NOMO-1 treated with dmso at 0.1 percent for 144 hours (cell line): ENCODE data around the gene LRCOL1.

Source experiments
- DNase-seq: peaks from one replicate; lab custom pipeline; 2025; ENCODE audit not compliant: unreplicated experiment; lab: John Stamatoyannopoulos, UW

LRCOL1 gene

DNA sequence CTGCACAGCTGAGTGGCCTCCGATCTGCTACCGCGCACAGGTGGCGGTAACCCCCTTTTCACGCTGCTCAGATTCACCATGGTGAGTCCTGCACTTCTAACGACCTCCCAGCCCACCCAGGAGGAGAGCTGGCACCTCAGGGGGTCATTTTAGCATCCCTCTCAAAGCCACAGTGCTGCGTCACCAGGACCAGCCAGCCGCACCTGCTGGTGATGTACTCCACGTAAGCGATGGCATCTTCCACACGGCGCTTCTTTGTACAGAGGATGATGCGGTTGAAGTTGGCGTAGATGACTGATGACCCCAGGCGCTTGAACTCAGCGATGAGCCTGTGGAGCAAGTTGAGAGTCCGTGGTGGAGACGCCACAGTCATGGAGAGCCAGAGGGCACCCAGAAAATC is 27.4 kb upstream of the LRCOL1 start:
- DNase-seq = no peak

DNA sequence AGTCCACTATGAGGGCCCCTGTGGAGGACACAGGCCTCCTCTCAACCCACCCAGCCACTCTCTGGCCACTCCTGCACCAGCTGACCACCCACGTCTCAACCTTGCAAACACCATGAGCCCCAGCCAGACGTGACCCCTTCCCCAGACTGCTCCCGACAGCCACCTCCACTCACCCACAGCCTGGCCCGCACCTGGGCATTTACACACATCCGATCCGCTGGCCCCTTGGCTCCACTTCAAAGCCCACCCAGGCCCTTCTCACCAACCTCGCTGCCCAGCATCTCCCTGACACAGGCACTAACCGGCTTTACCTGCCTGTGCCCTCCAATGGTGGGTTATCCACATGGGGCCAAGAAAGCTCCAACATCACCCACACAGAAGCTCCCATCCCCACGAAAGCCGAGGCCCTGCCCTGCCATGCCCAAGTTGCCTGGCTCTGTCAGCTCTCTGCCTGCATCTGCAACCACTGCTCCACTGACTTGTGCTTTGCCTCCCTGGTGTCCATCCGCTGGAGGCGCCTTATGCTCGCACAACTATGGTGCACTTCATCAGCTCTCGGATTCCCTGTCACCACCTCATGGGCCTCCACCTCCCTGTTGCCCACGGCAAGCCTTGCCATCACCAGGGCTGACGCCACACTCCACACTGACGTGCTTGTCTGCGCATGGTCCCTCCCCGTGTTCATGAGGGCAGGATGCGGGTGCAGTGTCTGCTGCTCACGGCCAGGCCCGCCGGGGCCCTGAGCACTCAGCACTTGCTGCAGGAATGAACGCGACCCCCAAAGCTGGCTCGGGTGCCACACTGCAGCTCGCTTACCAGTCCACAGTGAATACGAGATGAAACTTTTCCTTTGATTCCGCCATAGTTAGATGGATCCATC is 24.9 kb upstream of the LRCOL1 start:
- no peak for DNase-seq

DNA sequence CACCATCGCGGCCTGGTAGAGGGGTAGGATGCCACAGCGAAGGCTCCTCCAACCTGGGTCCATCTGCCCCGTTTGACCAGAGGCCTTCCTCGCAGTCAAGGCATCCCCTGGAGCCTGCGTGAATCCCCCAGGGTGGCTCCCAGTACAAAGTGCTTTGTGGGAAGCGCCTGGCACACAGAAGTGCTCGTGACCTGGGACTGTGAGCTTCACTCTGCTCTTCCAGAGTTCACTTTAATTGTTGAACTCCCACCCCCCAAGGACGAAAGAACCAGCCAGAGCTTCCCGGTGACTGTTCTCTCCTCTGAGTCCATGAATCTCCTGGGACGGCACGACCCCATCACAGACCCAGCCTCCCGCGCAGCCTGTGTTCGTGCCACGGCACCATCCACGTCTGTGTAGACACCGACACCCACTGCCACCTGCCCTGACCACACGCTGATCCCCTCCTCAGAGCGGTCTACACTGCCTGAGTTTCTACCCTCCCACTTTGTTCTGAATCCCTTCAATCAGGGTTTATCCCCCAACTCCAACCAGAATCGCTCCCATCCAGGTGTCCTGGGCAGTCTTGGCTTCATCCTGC is 24.1 kb upstream of the LRCOL1 start:
- no peak for DNase-seq

DNA sequence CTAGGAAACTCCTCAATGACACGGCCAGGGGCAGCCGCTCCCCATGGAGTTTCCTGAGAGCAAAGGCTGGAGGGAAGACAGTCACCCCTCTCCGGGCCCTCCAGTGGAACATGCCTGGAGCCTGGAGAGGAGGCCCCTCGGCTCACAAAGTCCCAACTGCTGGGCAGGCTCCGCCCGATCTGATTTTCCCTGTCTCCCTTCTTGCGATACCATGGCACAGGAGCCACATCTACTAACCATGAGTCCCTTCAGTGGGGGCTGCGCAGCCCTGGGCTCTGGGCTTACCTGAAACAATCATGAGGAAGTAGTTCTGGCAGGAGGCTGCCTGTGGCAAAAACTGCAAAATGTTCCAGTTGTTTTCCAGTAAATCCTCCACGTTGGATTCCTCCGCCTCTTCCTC is 23.5 kb upstream of the LRCOL1 start:
- DNase-seq = no peak

DNA sequence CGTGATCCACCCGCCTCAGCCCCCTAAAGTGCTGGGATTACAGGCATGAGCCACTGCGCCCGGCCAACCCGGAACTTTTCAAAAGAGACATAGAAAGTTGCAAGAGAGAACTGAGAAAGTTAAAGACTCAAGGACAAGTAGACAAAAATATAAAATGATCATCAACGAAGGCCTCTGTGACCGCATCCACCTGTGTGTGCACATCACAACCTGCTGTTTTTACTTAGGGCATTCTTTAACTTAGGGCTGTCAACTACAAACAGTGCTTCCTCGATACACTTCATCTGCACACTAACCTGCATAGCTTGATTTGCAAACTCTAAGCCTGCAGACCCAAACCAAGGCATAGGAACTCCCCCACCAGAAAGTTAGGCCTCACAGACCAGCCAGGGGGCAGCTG is 23.0 kb upstream of the LRCOL1 start:
- DNase-seq = no peak

DNA sequence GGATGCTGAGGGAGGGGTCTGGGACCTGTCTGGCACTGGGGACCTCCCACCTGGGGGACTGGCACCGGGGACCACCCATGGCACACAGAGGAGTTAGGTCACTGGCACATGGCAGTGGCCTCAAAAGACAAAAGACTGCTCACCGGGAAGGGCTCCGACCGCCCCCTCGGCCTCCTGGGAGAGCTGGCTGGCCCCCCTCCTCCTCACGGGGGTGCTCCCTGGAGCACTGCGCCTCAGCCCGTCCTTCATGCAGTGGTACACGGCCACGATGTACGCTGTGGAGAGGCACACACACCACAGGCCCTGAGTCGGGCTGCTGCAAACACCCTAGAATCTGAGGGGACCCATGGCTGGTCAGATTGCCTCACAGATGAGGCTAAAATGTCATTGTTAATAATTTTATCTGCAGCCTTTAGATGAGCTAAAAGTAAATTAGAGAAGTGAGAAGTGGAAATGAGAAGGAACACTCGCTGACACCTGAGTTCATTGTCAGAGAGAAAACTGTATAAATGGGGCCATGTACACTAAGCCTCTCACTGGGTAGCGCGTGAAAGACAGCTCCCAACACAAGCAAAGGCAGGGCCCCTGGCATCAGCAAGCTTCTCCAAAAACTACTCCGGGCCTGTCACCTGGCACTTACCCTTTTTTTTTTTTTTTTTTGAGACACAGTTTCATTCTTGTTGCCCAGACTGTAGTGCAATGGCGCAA is 22.3 kb upstream of the LRCOL1 start:
- DNase-seq = no peak

DNA sequence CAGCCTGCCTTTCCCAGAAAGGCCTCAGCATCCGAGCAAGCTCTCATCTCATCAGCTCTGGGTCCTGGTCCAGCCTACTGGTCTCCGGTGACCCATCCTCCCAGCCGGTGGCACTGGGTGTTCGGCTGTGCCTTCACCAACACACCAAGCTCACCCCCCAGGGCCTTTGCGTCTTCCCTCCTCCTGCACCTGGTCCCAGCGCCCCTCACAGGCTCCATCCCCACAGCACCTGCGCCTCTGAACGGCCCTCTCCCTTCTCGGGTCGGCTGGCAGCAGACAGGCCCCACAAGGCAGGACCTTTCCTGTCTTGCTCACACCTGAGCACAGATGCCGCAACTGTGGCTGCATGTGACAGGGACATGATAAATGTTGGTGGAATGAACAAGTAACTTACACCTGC is 21.3 kb upstream of the LRCOL1 start:
- no peak for DNase-seq

DNA sequence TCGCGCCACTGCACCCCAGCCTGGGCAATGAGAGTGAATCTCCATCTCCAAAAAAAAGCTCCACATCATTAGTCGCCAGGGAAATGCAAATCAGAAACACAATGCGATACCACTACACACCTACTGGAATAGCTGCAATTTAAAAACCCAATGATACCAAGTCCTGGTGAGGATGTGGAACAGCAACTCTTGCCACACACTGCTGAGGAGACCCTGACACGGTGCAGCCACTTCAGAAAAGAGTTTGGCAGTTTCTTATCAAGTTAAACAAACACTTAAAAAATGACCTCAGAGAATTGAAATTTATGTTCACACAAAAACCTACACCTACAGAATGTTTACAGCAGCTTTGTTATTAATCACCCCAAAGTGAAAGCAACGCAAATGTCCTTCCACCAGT is 20.3 kb upstream of the LRCOL1 start:
- DNase-seq = no peak

DNA sequence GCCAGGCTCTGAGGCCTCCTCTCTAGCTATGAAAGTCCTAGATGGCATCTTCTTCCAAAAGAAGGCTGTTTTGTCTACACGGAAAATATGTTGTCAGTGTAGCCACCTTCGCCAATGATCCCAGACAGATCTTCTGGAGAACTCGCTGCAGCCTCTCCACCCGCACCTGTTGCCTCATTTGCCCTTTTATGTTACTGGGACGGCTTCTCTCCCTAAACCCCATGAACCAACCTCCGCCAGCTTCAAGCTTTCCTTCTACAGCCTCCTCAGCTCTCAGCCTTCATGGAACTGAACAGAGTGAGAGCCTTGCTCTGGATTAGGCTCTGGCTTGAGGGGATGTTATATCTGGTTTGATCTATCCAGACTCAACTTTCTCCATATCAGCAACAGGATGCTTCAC is 18.9 kb upstream of the LRCOL1 start:
- no peak for DNase-seq

DNA sequence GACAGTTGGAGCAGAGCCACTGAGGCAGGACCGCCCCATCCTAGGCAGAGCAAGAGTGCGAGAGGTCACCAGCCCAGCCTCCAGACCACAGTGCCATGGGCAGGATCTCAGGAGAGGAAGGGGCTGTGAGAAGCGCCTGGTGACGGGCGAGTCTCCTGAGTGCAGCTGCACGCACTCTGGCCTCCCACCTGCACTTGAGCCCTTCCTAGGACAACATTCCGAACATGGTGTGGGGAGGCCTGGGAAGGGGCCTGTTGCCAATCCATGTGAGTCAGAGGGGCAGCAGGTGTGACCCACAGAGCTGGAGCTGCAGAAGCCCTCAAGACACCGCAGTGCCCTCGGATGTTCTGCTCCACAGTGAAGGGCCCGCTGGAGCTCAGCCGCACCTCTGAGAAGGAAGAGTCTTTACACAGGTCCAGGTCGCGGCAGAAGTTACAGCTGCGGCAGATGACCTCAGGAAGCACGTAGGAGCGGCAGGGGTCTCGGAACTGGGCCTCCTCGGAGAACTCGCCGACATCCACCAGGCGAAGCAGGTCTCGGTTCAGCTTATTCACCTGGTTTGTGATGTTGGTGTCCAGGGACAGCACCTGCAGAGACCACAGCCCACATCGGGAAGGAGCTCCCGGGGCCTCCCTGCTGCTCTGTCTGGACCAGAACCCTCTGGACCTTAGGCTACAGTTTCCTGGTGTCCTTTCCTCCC is 15.5 kb upstream of the LRCOL1 start:
- no peak for DNase-seq

DNA sequence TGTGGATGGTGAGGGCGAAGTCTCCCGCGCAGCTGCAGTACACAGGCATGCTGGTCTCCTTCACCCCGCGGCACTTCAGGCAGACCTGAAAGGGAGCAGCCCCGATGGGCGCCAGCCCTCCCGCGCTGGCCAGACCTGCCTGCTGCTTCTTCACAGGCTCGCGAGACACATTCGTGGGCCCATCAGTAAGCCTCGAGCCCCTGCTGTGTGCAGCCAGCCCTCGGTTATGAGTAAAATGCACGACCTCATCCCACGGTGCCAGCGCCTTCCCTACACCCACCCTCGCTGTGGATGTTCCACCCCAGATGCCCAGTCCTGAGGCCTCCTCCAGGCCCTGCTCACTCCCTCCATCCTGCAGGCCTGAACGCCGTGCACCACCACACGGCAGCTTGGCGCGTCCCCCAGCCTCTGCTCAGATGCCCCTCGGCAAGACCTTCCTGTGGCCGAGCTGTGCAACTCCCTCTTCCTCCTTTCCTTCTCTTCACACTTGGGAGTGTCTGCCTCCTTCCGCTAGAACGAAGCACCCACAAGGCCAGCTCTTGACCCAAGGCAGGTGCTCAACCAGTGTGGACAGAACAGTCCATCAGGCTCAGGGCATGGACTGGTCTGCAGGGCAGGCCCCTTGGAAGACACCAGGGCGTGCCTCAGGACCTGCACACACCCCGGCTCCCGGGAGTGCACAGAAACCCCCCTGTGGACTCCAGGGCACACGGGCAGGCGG is 14.7 kb upstream of the LRCOL1 start:
- no peak for DNase-seq

DNA sequence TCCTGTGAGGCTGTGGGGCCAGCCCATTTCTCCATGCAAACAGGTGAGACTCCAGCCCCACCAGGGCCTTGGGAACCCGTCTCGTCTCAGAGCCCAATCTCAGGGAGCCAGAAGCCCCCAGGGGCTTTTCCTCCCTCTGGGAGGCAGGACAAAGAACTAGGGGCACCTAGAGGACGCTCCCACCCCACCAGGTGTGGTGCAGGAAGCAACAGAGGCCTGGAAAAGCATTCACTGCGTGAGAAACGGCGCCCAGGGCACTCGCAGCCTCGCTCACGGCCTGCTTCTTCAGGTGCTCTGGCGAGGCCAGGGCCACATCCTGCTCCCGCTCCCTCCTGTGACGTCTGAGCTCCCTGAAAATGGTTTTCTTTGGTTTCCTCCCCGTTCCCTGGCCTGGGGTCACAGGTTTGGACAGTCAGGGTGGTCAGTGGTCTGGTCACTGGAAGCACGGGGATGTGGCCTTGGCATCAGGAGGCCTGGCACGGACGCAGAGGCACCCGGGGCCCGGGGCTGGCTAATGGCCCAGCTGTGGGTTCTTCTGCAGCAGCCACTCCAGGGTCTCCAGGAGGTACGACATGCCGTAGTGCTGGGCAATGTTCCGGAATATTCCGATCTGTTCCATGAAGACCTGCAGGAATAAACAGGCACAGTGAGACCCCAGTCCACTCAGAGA is 13.9 kb upstream of the LRCOL1 start:
- no peak for DNase-seq

DNA sequence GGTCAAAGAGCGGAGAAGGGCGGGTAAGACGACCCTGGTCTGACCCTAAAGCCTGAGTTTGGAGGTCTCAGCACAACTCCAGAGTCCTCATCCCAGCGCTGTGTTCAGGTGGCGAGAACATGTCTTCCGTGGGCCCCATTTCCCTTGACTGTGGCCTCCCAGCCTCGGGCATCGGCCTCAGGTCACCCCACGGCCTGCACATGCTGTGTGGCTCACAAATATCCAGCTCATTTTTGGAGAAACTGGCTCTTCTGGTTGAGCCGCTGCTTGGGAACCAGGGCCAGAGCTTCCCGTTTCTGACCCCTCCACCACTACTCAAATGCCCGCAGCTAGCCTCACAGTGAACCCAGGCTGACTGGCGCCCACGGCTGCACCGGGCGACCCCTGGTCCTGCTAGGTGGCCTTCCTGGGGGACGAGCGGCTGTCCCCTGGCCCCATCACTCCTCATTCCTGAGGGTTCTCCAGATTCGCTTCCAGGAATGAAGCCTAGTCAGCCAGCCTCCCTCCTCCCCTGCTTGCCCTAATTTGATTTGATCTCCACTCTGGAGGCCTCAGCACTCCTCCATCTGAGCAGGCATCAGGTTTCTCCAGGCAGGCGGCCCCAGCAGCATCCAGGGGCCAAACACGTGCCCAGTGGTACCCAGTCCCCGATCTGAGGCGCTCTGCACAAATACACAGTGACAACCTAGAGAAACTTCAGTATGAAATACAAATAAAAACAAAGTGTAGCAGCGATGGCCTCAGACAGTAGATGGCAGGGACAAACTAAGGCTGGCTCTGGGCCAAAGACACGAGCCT is 12.9 kb upstream of the LRCOL1 start:
- no peak for DNase-seq

DNA sequence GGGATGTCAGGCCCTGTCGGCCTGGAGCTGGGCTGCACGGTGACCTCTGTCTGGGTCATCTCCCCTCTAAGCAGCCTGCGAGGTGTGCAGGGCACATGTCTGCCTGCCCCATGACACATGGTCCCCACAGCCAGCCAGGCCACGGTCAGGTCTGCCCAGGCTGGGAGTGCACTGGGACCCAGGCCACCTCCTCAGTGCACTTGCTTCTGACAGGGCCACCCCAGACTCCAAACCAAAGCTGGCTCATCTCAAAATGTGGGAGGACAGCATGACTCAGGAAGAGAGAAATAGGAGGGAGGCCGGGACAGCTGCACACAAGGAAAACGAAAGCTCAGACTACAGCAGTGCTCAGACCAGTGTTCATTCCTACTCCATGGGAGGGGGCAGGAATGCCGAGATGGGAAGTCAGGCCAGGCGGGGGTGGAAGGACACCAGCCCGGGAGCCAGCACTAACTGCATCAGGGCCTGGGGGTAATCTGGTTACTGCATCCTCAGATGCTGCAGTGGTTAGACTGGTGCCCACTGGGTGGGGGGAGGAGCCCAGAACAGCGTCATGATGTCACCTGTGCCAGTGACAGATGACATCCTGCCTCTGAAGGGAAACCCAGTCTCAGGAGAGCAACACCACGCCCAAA is 12.2 kb upstream of the LRCOL1 start:
- DNase-seq = no peak

DNA sequence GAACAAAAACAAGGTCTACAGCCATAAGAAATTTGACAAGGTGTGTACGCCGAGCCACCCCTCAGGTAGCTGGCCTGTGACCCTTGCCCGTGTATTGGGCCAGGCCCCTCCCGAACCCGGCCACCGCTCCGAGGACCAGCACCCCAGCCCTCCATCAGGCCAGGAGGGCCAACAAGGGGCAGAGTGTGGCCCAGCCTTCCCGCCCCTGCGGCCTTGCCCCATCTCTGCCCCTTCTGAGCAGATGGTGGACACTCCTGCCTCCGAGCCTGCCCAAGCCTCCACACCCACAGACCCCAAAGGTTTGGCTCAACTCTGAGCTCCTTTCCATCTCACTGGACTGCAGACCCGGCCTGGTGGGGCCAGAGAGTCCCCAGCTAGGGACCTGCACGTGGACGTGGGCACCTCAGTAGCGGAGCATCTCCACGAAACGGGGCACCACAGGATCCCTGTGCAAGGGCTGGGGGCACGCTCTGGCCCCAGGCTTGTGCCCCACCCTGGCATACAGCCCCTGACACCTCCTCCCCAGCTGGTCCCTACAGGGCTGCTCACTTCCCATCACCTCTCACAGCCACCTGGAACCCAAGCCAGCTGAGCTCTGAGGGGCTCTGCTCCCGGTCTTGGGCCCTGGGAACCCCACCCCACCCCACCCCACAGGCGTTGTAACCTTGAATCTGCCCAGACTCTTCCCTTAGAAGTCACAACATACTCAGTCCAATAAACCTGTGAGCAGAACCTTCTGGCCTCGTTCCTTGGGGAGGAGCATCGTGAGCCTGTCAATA is 11.5 kb upstream of the LRCOL1 start:
- no peak for DNase-seq

DNA sequence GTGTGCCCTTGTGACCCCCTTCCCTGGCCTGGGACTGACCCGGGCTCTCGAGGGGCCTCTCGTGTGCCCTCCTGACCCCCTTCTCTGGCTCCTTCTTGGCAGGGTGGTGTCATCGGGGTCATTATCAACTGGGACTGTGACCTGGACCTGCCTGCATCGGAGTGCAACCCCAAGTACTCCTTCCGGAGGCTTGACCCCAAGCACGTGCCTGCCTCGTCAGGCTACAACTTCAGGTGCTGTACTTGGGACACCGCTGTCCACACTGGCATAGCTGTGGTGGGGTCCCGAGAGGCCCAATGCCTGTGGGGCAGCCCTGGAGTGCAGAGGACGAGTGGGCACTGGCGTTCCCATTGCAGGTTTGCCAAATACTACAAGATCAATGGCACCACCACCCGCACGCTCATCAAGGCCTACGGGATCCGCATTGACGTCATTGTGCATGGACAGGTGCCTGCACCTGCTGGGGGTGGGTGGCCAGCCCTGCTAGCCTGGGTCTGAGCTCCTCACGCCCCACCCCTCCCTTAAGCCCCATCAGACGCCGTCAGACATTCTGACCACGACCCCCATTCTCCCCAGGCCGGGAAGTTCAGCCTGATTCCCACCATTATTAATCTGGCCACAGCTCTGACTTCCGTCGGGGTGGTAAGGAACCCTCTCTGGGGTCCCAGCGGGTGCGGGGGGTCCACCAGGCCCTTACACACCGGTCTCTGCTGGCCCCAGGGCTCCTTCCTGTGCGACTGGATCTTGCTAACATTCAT is 10.7 kb upstream of the LRCOL1 start:
- DNase-seq = no peak

DNA sequence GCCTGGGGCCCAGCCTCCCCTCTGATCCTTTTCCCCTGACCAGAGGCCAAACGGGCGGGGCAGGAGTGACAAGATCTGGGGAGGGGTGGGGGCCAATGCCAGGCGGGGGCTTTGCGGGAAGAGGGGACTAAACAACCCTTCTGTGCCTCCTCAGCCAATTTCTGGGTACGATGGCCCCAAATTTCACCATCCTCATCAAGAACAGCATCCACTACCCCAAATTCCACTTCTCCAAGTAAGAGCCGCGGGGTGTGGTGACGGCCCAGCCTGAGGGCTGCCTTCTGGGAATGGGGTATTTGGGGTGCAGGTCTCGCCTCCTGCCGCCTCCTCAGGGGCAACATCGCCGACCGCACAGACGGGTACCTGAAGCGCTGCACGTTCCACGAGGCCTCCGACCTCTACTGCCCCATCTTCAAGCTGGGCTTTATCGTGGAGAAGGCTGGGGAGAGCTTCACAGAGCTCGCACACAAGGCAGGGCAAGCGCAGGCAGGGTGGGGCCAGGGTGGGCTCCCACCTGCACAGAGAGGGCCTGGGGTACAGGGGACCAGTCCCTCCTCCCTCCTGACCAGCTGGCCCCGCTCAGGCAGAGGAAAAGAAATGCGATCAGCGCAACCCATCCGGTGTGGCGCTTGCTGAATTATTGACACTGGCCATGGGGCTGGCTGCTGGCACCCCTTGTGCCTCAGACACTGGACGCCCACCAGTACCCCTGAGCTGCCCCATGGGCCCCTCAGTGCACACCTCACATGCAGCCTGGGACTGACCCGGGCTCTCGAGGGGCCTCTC is 9.9 kb upstream of the LRCOL1 start:
- DNase-seq = no peak
